K562 (cell line): ENCODE results near the gene ALDH16A1. TPM values are rescaled to one million over a fixed set of nuclear protein-coding genes. Genes with fewer than 3 reads are reported as not detected.

Source experiments
- FOS ChIP-seq: IDR thresholded peaks from 3 replicates; pipeline ENCODE4 v1.6.1; 2011; ENCODE audit not compliant: insufficient read length; ENCODE audit errors: extremely low read depth
- MGA ChIP-seq: fragments of 450-650 bp; IDR thresholded peaks from 2 replicates; pipeline ENCODE4 v1.6.1; 2016; ENCODE audit warnings: mild to moderate bottlenecking, moderate library complexity
- NR2C2 ChIP-seq, 2 experiments: fragments of 200-800 bp in 1 of 2; sonication (Bioruptor generic) in 1 of 2; sonication (generic) in 1 of 2; formaldehyde crosslinking in 1 of 2; IDR thresholded peaks; 2 replicates each; pipeline versions ENCODE4 v1.6.1 to v1.8.0; 2016 to 2022; ENCODE audit warnings: mild to moderate bottlenecking in 1 of 2, missing compliant biosample characterization in 1 of 2, missing genetic modification characterization in 1 of 2, missing genetic modification reagents in 1 of 2
- TAF9B ChIP-seq: fragments of 450-650 bp; IDR thresholded peaks from 2 replicates; pipeline ENCODE4 v1.6.1; 2018; ENCODE audit warnings: mild to moderate bottlenecking; ENCODE audit not compliant: partially characterized antibody
- polyA plus RNA-seq, 8 experiments: library from polyadenylated mRNA; depleted of rRNA in 4 of 8; stranded (reverse) in 5 of 8; unstranded in 3 of 8; fragments of >200 nt; fragmentation: Nextera tagmentation in 2 of 8; fragmentation: Illumina TruSeq in 1 of 8; extraction: Ambion mirVana in 2 of 8; extraction: Trizol in 1 of 8; gene quantifications; 2 replicates each; pipeline versions ENCODE4 v1.2.1 to v1.2.3, GENCODE V29; 2011 to 2014; ENCODE audit warnings: inconsistent platforms in 1 of 8, missing spikeins in 1 of 8
- total RNA-seq, 7 experiments: library from RNA; depleted of rRNA in 6 of 7; stranded (reverse); fragments of >200 nt in 6 of 7; fragmentation: Illumina TruSeq in 2 of 7; extraction: Trizol in 2 of 7; gene quantifications; 2 replicates each; pipeline versions ENCODE4 v1.2.1 to v1.2.3, GENCODE V29; 2011 to 2021; ENCODE audit warnings: low replicate concordance in 1 of 7
- TF ChIP-seq, protein P1 (sequence below): fragments of 450-650 bp; IDR thresholded peaks from 2 replicates; pipeline ENCODE4 v1.6.1; 2016; ENCODE audit warnings: borderline replicate concordance

The ALDH16A1 gene
- total and polyA plus RNA-seq, 9 of the 15 experiments (the other 6 are each of a cell fraction or from before 2014, with no cell fraction given), result 2.2 to 52.2 (median 7.6) TPM

- TF ChIP-seq MGA (no peak), TAF9B (no peak), FOS (no peak), NR2C2 (CRISPR knock-in tag; IDR thresholded peaks at IDR 0.05) (no peak), NR2C2 (tag; IDR thresholded peaks at IDR 0.05) (no peak)
- TF ChIP-seq, protein P1, sequence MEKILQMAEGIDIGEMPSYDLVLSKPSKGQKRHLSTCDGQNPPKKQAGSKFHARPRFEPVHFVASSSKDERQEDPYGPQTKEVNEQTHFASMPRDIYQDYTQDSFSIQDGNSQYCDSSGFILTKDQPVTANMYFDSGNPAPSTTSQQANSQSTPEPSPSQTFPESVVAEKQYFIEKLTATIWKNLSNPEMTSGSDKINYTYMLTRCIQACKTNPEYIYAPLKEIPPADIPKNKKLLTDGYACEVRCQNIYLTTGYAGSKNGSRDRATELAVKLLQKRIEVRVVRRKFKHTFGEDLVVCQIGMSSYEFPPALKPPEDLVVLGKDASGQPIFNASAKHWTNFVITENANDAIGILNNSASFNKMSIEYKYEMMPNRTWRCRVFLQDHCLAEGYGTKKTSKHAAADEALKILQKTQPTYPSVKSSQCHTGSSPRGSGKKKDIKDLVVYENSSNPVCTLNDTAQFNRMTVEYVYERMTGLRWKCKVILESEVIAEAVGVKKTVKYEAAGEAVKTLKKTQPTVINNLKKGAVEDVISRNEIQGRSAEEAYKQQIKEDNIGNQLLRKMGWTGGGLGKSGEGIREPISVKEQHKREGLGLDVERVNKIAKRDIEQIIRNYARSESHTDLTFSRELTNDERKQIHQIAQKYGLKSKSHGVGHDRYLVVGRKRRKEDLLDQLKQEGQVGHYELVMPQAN, result no peak
These were observed 60.7 kb downstream of the ALDH16A1 start (continued) for GRCh38 chr19:49513746-49514118.
